ENCODE measurements around the gene CCL22.

CCL22 gene

GRCh38 chr16:57376313-57376818 is 17.8 kb downstream of the CCL22 start:
- no peak for DNase-seq (ENCODE audit: low spot score)

GRCh38 chr16:57377080-57377841 is 18.7 kb downstream of the CCL22 start:
- DNase-seq (ENCODE audit: low spot score): no peak

DNA sequence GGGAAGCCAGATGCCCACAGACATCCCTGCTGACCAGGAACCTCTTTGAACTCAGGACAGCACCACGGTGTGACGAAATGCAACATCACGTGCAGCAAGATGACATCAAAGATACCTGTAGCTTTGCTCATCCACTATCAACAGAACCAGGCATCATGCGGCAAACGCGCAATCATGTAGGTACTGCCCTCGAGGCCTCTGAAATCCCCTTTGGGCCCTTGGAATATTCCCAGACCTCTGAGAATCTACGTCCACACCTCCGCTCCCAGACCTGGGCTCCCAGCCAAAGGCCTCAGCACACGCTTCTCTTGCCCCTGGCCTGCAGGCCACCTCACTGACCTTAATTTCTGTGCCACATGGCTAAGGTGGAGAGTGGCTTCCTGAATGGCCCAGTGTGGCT is 21.0 kb downstream of the CCL22 start:
- no peak for DNase-seq (ENCODE audit: low spot score)

DNA sequence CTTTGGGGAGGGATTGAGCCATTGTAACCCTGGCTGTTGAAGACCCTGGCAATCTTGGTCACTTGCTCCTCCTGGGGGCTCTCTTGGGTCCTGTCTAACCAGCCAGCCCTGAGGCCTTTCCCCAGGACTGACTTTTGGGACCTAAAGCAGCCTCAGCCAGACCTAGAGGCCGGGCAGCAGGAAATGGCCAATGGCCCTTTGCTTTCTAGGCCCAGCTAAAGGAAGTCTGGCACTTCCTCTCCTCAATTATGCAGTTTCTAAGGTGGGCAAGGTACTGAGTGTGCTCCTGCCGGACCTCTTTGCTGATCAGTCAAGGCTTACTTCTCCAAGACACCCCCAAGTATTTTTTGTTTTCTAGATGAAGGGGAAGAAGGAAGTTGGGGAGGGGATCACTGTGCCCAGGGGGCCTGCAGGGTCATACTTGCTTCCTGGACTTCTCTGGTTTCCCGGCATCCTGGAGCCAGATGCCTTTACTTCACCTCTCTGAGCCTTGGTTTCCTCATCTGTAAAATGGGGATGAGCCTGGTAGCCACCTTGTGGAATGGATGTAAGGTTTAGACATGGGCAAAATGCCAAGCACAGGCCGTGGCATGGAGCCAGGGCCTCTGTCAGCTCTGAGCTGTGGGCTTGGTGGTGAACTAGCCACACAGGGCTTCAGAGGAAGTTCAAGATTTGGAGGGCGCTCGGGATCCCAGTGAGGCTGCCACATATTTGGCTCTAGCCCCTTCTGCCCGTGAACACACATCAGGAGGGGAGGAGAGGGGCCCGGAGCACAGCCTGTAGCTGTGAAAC is 22.3 kb downstream of the CCL22 start:
- DNase-seq (ENCODE audit: low spot score): no peak

DNA sequence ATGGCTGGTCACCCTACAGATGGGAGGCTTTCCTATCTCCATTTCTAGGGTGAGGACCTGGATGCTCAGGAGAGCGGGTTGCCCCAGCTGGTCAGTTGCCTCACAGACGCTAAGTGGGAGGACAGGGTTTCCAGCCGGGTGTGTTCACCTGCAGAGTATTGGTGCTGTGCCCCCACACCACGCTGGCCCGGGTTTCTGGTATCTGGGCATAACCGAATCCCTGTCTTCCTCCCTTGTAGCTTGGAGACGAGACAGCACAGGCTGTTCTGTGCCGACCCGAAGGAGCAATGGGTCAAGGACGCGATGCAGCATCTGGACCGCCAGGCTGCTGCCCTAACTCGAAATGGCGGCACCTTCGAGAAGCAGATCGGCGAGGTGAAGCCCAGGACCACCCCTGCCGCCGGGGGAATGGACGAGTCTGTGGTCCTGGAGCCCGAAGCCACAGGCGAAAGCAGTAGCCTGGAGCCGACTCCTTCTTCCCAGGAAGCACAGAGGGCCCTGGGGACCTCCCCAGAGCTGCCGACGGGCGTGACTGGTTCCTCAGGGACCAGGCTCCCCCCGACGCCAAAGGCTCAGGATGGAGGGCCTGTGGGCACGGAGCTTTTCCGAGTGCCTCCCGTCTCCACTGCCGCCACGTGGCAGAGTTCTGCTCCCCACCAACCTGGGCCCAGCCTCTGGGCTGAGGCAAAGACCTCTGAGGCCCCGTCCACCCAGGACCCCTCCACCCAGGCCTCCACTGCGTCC is 23.4 kb downstream of the CCL22 start:
- DNase-seq (ENCODE audit: low spot score): no peak

GRCh38 chr16:57382535-57383275 is 24.1 kb downstream of the CCL22 start:
- DNase-seq (ENCODE audit: low spot score): no peak

GRCh38 chr16:57383276-57384247 is 25.0 kb downstream of the CCL22 start:
- DNase-seq (ENCODE audit: low spot score): peak; percentile 84

DNA sequence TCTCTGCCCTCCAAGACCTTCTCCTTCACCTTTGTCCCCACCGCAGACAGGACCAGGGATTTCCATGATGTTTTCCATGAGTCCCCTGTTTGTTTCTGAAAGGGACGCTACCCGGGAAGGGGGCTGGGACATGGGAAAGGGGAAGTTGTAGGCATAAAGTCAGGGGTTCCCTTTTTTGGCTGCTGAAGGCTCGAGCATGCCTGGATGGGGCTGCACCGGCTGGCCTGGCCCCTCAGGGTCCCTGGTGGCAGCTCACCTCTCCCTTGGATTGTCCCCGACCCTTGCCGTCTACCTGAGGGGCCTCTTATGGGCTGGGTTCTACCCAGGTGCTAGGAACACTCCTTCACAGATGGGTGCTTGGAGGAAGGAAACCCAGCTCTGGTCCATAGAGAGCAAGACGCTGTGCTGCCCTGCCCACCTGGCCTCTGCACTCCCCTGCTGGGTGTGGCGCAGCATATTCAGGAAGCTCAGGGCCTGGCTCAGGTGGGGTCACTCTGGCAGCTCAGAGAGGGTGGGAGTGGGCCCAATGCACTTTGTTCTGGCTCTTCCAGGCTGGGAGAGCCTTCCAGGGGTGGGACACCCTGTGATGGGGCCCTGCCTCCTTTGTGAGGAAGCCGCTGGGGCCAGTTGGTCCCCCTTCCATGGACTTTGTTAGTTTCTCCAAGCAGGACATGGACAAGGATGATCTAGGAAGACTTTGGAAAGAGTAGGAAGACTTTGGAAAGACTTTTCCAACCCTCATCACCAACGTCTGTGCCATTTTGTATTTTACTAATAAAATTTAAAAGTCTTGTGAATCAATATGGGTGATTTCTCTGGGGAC is 25.9 kb downstream of the CCL22 start:
- DNase-seq (ENCODE audit: low spot score): no peak

- no peak for DNase-seq (ENCODE audit: low spot score)
These were observed 26.5 kb downstream of the CCL22 start for GRCh38 chr16:57385083-57385482.

DNA sequence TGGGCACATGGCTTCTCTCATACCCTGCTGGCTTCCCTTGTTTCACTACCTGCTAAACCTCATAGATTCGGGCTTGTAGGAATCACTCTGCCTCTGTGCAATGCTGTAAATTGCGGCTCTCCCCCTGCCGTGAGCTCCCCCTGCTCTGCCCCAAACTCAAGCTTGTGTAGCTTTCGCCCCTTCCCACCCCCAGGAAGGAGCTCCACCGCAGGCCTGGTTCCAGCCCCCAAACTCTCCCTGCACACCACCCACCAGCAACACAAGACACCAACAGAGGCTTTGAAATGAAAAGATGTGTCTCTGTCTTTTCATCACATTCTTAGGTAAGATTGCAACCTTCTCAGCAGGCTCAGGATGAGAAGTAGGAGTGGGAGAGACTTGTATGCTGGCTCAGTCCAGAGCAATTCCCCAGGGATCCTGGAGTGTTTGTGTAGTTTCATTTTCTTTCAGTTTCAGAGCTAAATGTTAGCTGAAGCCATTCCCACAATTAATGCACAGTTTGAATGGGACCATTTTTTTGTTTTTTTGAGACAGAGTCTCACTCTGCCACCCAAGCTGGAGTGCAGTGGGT is 27.9 kb downstream of the CCL22 start:
- no peak for DNase-seq (ENCODE audit: low spot score)

DNA sequence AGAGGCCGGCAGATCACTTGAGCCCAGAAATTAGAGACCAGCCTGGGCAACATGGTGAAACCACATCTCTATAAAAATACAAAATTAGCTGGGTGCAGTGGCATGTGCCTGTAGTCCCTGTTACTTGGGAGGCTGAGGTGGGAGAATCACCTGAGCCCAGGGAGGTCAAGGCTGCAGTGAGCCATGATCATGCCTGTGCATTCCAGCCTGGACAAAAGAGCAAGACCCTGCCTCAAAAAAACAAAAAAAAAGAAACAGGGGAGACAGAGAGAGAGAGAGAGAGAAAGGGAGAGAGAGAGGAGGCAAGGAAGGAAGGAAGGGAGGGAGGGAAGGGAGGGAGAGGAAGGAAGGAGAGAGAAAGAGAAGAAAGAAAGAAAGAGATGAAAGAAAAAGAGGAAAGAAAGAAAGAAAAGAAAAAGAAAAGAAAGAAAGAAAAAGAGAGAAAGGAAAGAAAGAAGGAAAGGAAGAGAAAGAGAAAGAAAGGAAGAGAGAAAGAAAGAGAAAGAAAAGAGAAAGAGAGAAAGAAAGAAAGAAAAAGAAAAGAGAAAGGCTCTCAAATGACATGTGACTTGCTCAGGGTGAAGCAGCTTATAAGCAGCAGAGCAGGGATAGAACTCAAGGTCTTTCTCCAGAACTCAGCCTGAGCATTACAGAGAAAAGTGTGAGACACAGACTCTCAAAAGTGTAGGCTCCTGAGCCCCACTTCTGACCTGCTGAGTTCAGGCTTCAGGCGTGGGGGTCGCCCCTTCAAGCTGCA is 29.2 kb downstream of the CCL22 start:
- no peak for DNase-seq (ENCODE audit: low spot score)

GRCh38 chr16:57388359-57389086 is 29.9 kb downstream of the CCL22 start:
- no peak for DNase-seq (ENCODE audit: low spot score)

GRCh38 chr16:57389087-57389468 is 30.5 kb downstream of the CCL22 start:
- DNase-seq (ENCODE audit: low spot score): no peak

GRCh38 chr16:57390636-57391295 is 32.2 kb downstream of the CCL22 start:
- no peak for DNase-seq (ENCODE audit: low spot score)

DNA sequence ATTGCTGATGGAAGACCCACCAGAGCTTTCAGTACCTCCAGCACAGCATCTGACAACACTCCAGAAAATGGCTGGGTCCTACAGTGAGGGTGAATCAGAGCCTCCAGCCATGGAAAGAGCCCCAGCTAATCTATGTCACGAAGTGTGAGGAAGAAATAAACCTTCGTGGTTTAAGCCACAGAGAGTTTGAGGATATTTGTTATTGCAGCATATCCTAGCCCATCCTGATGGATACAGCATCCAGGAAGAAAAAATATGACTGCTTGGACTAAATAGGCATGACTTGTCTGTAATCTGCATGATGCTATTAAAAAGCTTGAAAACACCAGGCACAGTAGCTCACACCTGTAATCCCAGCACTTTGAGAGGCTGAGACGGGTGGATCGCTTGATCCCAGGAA is 32.7 kb downstream of the CCL22 start:
- no peak for DNase-seq (ENCODE audit: low spot score)

GRCh38 chr16:57391708-57392107 is 33.1 kb downstream of the CCL22 start:
- no peak for DNase-seq (ENCODE audit: low spot score)

DNA sequence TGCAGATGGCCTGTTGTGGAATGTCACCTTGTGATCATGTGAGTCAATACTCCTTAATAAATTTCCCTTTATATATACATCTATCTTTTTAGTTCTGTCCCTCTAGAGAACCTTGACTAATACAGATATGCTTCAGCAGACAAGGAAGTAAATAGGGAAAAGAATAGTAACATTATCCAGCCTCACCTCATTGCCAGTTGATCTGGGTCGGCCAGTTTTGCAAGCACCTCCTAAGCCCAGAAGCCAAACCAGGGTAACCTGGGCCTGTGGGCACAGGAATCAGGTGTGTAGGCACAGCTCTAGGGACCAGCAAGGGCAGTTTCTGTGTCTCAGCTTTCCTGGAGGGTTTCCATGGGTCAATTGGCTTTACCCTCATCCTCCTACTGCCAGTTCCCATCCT is 34.1 kb downstream of the CCL22 start:
- DNase-seq (ENCODE audit: low spot score): no peak
